SK-N-MC (cell line): ENCODE measurements around the gene HOXB13.

Experiments used
- EZH2 ChIP-seq: fragments of 200-600 bp; sonication (generic); IDR thresholded peaks from one replicate; pipeline ENCODE4 v1.6.1; 2017; ENCODE audit warnings: antibody characterized with exemption
- FOXP2 ChIP-seq: optimal IDR thresholded peaks from 2 replicates; pipeline ENCODE3; 2011; ENCODE audit warnings: mild to moderate bottlenecking, moderate library complexity; ENCODE audit not compliant: insufficient read depth; ENCODE audit errors: extremely low read length, control extremely low read depth
- POLR2AphosphoS5 ChIP-seq: IDR thresholded peaks from 2 replicates; pipeline ENCODE4 v1.6.1; 2012; ENCODE audit warnings: mild to moderate bottlenecking, low read depth, low read length, borderline replicate concordance

GRCh38 chr17:48725004-48725287 is 3.6 kb downstream of the HOXB13 start:
- no peak for TF ChIP-seq POLR2AphosphoS5
- TF ChIP-seq EZH2, result no peak
- no peak for TF ChIP-seq FOXP2
